Mucosa of stomach (tissue), 1 donor: ENCODE measurements around the gene OLFML2B.

Experiments
- H3K27me3 ChIP-seq: one replicate; pipeline ENCODE4 v1.7.0; 2013; ENCODE audit warnings: mild to moderate bottlenecking, low read length; ENCODE audit not compliant: control insufficient read depth, insufficient read depth
- H3K36me3 ChIP-seq: one replicate; pipeline ENCODE4 v1.7.0; 2013; ENCODE audit warnings: low read length; ENCODE audit not compliant: control insufficient read depth, insufficient read depth
- H3K4me1 ChIP-seq: one replicate; pipeline ENCODE4 v1.7.0; 2013; ENCODE audit warnings: mild to moderate bottlenecking, low read length; ENCODE audit not compliant: control insufficient read depth, insufficient read depth
- H3K4me3 ChIP-seq: one replicate; pipeline ENCODE4 v1.7.0; 2013; ENCODE audit warnings: low read length
- H3K9ac ChIP-seq: one replicate; pipeline ENCODE4 v1.7.0; 2013; ENCODE audit warnings: mild to moderate bottlenecking, low read length, moderate library complexity
- H3K9me3 ChIP-seq: one replicate; pipeline ENCODE4 v1.7.0; 2013; ENCODE audit warnings: mild to moderate bottlenecking, low read length, moderate library complexity; ENCODE audit not compliant: control insufficient read depth
- donor health status: Pancreatic carcinoma.

Gene OLFML2B

DNA sequence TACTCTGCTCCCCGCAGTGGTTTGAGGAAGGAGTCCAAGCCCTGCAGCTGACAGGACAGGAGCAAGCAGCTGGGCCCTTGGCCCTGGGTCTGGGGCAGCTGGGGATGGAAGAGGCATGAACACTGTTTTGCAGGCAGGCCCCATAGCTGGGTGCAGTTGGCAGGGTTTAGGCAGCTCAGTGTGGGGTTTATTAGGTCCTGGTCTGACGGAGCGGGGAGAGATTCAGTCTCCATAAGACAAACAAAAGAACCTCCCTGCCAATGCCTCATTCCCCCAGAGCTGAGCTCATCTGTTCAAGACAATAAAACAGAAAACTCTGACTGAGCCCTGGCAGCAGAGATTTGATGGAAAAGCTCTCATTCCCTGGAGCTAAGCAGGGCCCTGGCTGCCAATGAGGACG, 37.3 kb downstream of the OLFML2B start:
- no peaks in the 10 kb centered on the region for H3K36me3 ChIP-seq
- H3K9ac ChIP-seq: no peak overlapping the region
- no peaks in the 10 kb centered on the region for H3K9me3 ChIP-seq
- H3K27me3 ChIP-seq: no peaks in the 10 kb centered on the region
- no peak overlapping the region for H3K4me3 ChIP-seq
- no peaks in the 10 kb centered on the region for H3K4me1 ChIP-seq

DNA sequence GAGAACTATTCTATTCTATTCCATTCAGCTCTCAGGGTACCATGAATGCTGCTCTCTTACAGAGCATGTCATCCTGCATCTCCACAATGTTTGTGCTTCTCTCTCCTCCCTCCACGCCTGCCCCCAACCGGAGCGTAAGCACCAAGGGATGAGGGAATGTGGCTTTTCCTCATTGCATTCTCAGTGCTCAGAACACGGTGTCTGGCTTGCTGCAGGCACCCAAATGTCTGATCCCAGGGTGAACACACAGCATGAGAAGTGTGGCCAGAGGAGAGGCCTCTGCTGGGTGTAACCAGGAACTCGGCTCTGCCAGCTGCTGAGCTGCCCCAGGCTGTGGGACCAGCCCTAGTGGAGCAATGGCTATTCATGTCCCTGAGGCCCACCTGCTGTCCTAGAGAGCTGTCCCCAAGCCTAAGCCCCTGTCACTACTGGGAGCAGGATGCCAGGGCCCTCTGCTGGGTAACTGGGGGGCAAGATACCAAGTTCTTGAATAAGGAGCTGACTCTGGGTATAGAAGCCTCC, 38.3 kb downstream of the OLFML2B start:
- Histone ChIP-seq H3K9me3 (no peaks in the 10 kb centered on the region), H3K27me3 (no peaks in the 10 kb centered on the region), H3K36me3 (no peaks in the 10 kb centered on the region), H3K9ac (no peak overlapping the region), H3K4me1 (no peaks in the 10 kb centered on the region), H3K4me3 (no peak overlapping the region)

DNA sequence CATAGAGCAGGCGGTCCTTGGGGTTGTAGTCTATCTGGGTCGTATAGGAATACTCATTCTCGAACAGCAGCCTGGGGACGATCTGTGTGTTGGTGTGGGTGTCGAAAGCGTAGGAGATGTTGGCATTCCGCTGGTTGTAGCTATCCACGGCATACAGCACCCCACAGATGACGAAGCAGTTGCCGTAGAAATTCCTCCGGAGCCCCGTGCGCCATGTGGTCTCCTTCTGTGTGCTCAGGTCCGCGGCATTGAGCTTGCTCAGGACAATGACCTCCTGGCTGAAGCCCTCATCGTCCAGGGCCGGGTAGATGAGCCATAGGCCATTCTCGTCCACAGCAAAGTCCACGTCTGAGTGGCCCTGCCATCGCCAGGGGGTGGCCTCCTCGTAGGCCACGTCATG, 39.9 kb downstream of the OLFML2B start:
- no peak overlapping the region for H3K4me3 ChIP-seq
- H3K4me1 ChIP-seq: no peaks in the 10 kb centered on the region

DNA sequence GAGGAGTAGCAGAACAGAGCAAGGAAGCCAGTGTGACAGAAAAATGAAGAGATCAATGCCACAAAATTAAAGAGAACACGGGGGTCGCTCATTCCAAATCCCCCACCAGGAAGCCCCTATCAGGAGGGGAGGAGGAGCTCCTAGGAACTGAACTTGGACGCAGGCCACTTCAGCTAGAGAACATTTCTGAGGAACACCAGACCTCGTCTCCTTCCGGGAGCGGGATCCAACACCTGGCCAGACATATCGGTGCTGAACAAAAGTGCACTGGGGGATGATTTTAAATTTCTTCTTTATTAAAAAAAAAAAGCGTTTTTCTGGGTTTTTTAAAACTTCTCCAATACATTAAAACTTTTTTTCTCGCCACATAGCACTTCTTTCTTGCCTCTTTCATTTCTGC, 40.8 kb downstream of the OLFML2B start:
- no peak overlapping the region for H3K4me3 ChIP-seq
- H3K4me1 ChIP-seq: no peaks in the 10 kb centered on the region
- no peaks in the 10 kb centered on the region for H3K36me3 ChIP-seq
- H3K9ac ChIP-seq: no peak overlapping the region
- no peaks in the 10 kb centered on the region for H3K27me3 ChIP-seq
- no peaks in the 10 kb centered on the region for H3K9me3 ChIP-seq

More for the DNA sequence above, 39.9 kb downstream of the OLFML2B start:
- H3K27me3 ChIP-seq: no peaks in the 10 kb centered on the region
- H3K36me3 ChIP-seq: no peaks in the 10 kb centered on the region
- no peak overlapping the region for H3K9ac ChIP-seq
- H3K9me3 ChIP-seq: no peaks in the 10 kb centered on the region

DNA sequence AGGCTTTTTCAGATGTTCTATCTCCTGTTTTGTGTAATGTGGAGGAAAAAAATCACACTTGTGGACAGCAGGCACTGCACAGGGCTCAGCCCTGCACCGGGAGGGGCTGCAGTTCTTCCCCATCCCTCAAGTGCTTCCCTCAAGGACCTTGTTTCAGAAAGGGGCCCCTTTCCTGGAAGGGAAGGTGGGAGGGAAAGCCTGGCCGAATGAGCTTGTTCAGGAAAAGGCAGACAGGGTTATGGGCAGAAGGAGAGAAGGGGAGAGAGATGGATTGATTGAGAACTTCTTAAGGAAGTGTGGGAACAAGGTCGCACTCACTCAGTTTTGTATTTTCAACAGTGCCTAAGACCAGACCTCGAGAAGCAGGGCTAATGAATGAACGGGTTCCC, 41.2 kb downstream of the OLFML2B start:
- Histone ChIP-seq H3K9me3 (no peaks in the 10 kb centered on the region), H3K27me3 (no peaks in the 10 kb centered on the region), H3K36me3 (no peaks in the 10 kb centered on the region), H3K4me3 (no peak overlapping the region), H3K4me1 (no peaks in the 10 kb centered on the region), H3K9ac (no peak overlapping the region)

DNA sequence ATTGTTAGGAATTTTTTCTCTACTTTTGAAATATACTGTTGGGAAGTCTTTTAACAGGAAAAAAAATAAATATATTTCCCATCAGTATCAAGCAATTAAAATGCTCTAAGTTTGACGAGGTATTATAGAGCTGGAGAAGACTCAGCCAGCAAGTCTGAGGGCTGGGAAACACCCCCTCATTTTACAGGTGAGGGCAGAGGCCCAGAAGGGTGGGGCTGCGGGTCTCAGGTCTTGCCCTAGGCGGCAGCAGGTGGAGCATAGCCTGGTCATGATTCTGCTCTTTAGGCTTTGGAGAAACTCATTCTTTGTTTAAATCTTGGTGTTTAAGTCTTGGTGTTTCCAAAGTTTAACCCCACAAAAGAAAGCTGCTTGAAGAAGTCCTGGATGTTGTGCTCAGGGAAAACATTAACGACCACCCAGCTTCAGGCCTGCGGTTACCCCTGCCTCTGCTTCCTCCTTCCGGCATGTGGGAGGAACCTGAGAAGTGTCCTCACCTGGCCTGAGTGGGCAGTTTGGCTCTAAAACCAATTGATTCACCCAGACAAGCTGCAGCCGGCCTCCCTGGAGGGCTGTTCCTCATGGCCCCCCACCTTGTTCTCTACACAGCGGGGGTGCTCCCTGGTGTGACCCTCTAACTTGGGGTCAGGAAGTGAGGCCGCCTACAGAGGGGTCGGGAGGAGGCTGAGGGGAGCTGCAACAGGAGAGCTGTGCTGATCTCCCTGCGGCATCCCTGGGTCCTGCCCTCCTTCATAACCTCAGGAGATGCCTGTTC, 41.7 kb downstream of the OLFML2B start:
- Histone ChIP-seq H3K4me3 (no peak overlapping the region), H3K9ac (no peak overlapping the region), H3K36me3 (no peaks in the 10 kb centered on the region), H3K9me3 (no peaks in the 10 kb centered on the region), H3K27me3 (no peaks in the 10 kb centered on the region), H3K4me1 (no peaks in the 10 kb centered on the region)

DNA sequence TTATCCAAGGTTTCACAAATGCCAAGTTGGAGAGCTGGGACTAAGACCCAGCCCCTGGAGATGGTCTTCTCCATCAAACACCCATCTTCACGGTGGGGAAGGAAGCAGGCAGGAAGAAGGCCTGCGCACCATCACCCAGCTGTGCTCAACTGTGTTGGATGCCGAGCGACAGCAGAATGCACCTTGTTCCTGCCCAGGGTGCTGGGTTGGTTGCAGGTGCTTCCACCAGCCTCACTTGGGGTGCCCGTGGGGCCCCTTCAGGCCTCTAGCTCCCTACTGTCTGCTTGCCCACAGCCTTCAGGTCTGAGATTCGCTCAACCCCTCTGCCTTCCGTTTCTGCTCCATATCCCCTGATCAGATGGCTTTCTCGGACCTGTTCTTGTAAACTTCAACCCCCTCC, 42.5 kb downstream of the OLFML2B start:
- H3K4me3 ChIP-seq: no peak overlapping the region
- H3K4me1 ChIP-seq: no peaks in the 10 kb centered on the region
- H3K27me3 ChIP-seq: no peaks in the 10 kb centered on the region
- no peaks in the 10 kb centered on the region for H3K9me3 ChIP-seq
- no peaks in the 10 kb centered on the region for H3K36me3 ChIP-seq
- no peak overlapping the region for H3K9ac ChIP-seq

DNA sequence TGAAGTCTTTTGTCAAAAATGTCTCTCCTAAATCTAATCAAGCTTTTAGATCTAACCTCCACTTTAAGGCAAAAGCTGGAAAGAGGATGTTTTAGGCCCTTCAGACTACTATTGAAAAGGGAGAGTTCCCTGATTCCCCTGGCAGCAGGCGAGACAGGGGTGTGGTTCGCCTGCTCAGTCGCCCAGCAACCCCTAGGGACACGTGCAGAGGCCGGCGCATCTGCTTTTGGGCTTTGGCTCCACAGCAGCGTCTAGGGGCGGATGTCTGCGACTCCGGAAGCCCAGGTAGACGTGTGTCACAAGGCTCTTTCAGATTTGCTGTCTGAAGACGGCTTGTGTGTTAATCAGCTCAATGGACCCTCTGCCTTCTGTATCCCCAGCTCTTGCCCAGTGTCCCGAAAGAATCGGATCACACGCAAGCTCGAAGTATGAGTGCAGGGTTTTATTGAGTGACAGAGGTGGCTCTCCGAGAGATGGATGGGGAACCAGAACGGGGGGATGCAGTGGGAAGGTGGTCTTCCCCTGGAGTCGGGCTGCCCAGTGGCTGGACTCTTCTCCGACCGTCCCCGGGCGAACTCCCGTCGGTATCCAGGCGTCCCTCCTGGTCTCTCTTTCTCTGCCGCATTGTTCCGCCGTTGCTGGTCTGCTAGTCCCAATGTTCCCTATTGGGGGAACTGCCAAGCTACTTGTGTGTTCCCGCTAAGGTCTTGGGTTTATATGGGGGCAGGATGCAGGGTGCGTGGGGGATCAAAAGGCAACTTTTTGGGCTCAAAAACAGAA, 45.5 kb downstream of the OLFML2B start:
- H3K36me3 ChIP-seq: no peaks in the 10 kb centered on the region
- H3K9ac ChIP-seq: no peak overlapping the region
- H3K4me3 ChIP-seq: no peak overlapping the region

DNA sequence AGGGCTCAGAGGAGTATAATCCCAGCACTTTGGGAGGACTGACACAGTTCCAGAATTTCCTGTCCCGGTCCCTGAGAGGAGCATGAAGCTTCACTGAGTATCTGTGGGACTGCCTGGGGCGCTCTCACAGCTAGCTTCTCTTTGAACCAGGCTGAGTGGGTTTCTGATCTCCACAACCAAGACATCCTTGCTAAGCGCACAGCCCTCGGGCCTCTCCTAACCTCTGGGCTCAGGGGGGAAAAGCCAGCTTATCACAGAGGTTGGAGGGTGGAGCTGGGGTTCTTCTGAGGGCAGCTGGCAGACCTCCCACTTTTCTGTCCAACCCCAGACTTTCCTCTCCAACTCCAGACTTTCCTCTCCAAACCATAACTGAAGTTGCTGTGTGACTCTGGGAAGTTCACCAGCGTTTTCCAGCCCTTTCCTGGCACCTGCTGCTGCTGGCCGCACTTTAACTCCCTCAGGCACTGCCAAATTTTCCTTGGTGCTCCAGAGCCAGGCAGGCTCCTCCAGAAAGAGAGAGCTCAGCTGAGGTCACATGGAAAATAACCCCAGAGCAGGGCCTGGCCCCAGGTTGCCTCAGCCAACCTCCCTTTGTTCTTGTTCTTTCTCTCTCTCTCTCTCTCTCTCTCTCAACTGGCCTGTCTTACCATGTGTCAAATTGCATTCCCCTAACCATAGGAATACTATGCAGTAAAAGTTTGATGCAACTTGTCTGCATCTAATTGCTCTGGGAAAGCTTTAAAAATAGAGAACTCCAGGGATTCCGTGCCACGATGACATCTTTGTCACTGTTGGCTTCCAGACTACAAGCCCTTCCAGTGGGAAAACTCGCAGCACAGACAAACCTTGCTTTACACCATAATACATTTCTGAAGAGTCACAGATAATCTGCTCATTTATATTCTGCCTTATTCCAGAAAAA, 49.5 kb downstream of the OLFML2B start:
- Histone ChIP-seq H3K27me3 (no peaks in the 10 kb centered on the region), H3K9me3 (no peaks in the 10 kb centered on the region), H3K36me3 (no peaks in the 10 kb centered on the region), H3K4me3 (no peak overlapping the region), H3K4me1 (peaks cover 6% of the 10 kb centered on the region), H3K9ac (no peak overlapping the region)

More for the DNA sequence above, 45.5 kb downstream of the OLFML2B start:
- Histone ChIP-seq H3K27me3 (no peaks in the 10 kb centered on the region), H3K4me1 (peaks cover 6% of the 10 kb centered on the region), H3K9me3 (no peaks in the 10 kb centered on the region)

DNA sequence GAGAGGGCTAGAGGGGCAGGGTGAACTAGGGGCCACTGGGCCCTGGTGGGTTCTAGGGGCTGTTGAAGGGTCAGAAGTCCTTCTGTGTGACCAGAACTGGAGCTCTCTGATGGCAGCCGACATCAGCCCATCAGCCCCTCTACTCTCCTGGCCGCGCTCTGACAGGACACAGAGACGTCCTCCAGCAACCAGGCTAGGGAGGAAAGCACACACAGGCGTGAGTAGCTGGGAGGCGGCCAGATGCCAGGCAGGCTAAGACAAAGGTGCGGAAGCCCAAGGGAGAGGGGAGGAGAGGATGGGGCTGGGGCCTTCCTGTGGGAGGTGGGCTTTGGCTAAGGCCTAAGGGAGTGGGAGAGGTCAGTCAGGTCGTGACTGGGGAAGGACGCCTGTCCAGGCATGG, 50.8 kb downstream of the OLFML2B start:
- no peaks in the 10 kb centered on the region for H3K9me3 ChIP-seq
- peaks cover 6% of the 10 kb centered on the region for H3K4me1 ChIP-seq
- H3K4me3 ChIP-seq: no peak overlapping the region
- no peaks in the 10 kb centered on the region for H3K27me3 ChIP-seq
- no peaks in the 10 kb centered on the region for H3K36me3 ChIP-seq
- H3K9ac ChIP-seq: no peak overlapping the region

DNA sequence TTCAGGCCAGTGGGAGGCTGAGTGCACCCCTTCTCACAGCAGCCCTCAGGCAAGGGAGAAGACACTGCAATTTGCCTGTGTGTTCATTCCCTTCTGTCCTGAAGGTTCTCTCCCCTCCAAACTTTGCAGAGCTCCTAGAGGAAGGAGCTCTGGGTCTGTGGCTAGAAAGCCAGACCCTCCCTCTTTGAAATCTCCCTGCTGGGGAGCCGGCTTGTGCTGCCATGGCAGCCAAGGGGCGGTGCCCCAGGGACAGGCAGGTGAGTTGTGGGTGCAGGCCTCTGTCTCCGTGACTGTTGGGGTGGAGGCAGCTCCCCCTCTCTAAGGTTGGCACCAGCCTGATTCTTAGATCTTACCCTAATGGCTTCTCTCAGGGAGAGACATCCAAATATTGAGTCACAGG, 53.0 kb downstream of the OLFML2B start:
- Histone ChIP-seq H3K27me3 (no peaks in the 10 kb centered on the region), H3K4me3 (no peak overlapping the region), H3K36me3 (no peaks in the 10 kb centered on the region), H3K9ac (no peak overlapping the region), H3K9me3 (no peaks in the 10 kb centered on the region), H3K4me1 (peaks cover 6% of the 10 kb centered on the region)
